ENCODE data around the gene SLC7A1. TPM values are rescaled to one million over a fixed set of nuclear protein-coding genes. Genes with fewer than 3 reads are reported as not detected.

The SLC7A1 gene
- total RNA-seq, 2 donors from 2014 or later = 19.1 to 35.3 TPM

- no peak overlapping the region for H3K27ac ChIP-seq
- H3K4me3 ChIP-seq = no peak overlapping the region
- WGBS = 89% methylated on average over 9 of the region's 9 CpGs
- intact Hi-C loops (cut with DNase I) = no loop called here
- no peaks in the 10 kb centered on the region for H3K36me3 ChIP-seq
- H3K9me3 ChIP-seq = no peaks in the 10 kb centered on the region
- DNase-seq (ENCODE audit: low spot score) = no peak
- no peaks in the 10 kb centered on the region for H3K27me3 ChIP-seq (replicated peaks; ENCODE audit: insufficient read depth)
- TF ChIP-seq POLR2AphosphoS5 (IDR thresholded peaks at IDR 0.05) = no peak
- TF ChIP-seq POLR2A (IDR thresholded peaks at IDR 0.05) = no peak
- no peak for TF ChIP-seq CTCF (IDR thresholded peaks at IDR 0.05)
- no peaks in the 10 kb centered on the region for H3K4me1 ChIP-seq (replicated peaks)
Observed at GRCh38 chr13:29471551-29471950, 123.9 kb downstream of the SLC7A1 start.

GRCh38 chr13:29465741-29466293, 129.7 kb downstream of the SLC7A1 start:
- intact Hi-C loops (cut with DNase I) = no loop called here

GRCh38 chr13:29464105-29464679, 131.3 kb downstream of the SLC7A1 start:
- no peaks in the 10 kb centered on the region for H3K9me3 ChIP-seq
- no peaks in the 10 kb centered on the region for H3K36me3 ChIP-seq
- no peak for TF ChIP-seq CTCF (IDR thresholded peaks at IDR 0.05)
- intact Hi-C loops (cut with DNase I) = no loop called here
- no peaks in the 10 kb centered on the region for H3K4me1 ChIP-seq (replicated peaks)
- no peak overlapping the region for H3K4me3 ChIP-seq
- DNase-seq (ENCODE audit: low spot score) = no peak
- 57% methylated on average over 4 of the region's 4 CpGs for WGBS
- no peaks in the 10 kb centered on the region for H3K27me3 ChIP-seq (replicated peaks; ENCODE audit: insufficient read depth)
- no peak overlapping the region for H3K27ac ChIP-seq

More at GRCh38 chr13:29465741-29466293, 129.7 kb downstream of the SLC7A1 start:
- DNase-seq (ENCODE audit: low spot score) = peak; percentile 37
- H3K4me3 ChIP-seq = no peak overlapping the region
- H3K4me1 ChIP-seq (replicated peaks) = no peaks in the 10 kb centered on the region
- H3K36me3 ChIP-seq = no peaks in the 10 kb centered on the region
- H3K27me3 ChIP-seq (replicated peaks; ENCODE audit: insufficient read depth) = no peaks in the 10 kb centered on the region
- TF ChIP-seq POLR2A (IDR thresholded peaks at IDR 0.05) = no peak
- peak; percentile 49 for TF ChIP-seq POLR2AphosphoS5 (IDR thresholded peaks at IDR 0.05)
- WGBS = 38% methylated on average over 6 of the region's 6 CpGs
- H3K27ac ChIP-seq = no peak overlapping the region
- H3K9me3 ChIP-seq = no peaks in the 10 kb centered on the region

- Histone ChIP-seq H3K4me1 (replicated peaks) (no peaks in the 10 kb centered on the region), H3K27me3 (replicated peaks; ENCODE audit: insufficient read depth) (no peaks in the 10 kb centered on the region), H3K36me3 (no peaks in the 10 kb centered on the region), H3K27ac (no peak overlapping the region), H3K4me3 (no peak overlapping the region), H3K9me3 (no peaks in the 10 kb centered on the region)
- DNase-seq (ENCODE audit: low spot score) = no peak
- 68% methylated on average over 2 of the region's 2 CpGs for WGBS
- intact Hi-C loops (cut with DNase I) = no loop called here
- no peak for TF ChIP-seq POLR2AphosphoS5 (IDR thresholded peaks at IDR 0.05)
- TF ChIP-seq POLR2A (IDR thresholded peaks at IDR 0.05) = no peak
- TF ChIP-seq CTCF (IDR thresholded peaks at IDR 0.05) = no peak
Observed at GRCh38 chr13:29459813-29460355, 135.6 kb downstream of the SLC7A1 start.
